NCI-H748 (cell line): ENCODE results near the gene MAP2K6.

Experiments used
- DNase-seq: peaks from one replicate; lab custom pipeline; 2025; ENCODE audit not compliant: unreplicated experiment; lab: John Stamatoyannopoulos, UW

Gene MAP2K6

DNA sequence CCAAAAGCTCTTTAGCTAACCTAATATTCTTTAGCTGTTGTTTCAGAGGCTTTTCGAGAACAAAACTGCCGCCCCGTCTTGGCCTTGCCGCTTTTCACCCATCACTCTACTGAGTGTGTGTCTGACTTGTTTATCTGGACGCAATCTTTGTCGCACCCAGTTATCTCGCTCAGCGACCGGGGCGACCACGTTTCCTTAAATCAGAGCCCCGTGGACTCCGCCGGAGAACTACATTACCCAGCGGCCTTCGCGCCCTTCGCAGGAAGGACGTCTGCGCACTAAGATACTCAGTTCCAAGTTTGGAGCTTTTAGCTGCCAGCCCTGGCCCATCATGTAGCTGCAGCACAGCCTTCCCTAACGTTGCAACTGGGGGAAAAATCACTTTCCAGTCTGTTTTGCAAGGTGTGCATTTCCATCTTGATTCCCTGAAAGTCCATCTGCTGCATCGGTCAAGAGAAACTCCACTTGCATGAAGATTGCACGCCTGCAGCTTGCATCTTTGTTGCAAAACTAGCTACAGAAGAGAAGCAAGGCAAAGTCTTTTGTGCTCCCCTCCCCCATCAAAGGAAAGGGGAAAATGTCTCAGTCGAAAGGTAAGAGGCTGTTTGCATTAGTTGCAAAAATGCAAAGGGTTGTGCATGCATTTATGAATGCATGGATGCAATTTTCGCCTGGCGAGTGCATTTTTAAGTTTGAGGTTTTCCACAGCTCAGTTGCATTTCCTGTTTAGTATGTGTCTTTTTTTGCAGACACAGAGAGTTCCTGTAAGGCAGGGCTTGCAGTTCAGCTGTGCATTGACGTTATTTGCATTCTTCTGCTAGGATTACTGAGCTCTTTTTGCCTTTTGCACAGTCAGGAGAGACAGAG is at the start of gene MAP2K6:
TSS of gene MAP2K6 (plus strand) at position 290 of the 867 bp plus-strand sequence. CDS start at position 578, 288 bp downstream.
- DNase-seq = peak; percentile 83

DNA sequence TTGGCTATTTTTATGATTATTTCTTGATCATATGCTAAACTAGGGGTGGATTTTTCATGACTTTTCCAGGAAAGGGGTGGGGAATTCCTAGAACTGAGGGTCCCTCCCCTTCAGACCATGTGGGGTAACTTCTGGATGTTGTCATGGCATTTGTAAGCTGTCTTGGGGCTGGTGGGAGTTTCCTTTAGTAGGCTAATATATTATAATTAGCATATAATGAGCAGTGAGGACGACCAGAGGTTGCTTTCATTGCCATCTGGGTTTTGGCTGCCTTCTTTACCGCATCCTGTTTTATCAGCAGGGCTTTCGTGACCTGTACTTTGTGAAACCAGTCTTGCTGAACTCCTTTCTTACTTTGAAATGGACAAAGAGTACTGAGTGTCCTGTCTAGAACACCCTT is 47.2 kb upstream of the MAP2K6 start:
- DNase-seq = no peak

DNA sequence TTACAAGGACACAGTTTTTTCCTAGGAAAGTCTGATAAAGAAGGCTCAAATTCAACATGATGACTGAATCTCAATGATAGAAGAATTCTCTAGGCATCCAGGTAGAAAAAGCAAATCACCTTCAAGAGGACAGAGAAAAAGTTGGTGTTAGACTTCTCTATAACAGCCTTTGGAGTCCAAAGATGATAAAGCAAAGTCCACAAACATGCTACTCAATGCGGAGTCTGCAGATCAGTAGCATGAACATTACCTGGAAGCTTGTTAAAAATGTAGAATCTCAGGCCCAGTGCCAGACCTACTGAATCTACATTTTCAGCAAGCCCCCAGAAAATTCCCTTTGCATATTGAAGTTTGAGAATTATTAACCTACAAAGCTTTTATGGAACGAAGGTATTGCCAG is 41.4 kb upstream of the MAP2K6 start:
- no peak for DNase-seq

DNA sequence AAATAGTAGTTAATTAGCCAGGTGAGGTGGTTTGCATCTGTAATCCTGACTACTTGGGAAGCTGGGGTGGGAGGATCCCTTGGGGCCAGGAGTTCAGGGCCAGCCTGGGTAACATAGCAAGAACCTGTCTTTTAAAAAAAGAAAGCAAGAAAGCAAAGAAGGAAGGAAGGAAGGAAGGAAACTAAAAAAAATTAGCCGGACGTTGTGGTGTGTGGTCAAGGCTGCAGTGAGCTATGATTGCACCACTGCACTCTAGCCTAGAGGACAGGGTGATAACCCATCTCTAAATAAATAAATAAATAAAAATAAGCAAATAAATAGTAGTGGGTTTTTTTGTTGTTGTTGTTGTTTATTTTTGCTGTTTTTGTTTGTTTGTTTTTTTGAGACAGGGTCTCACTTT is 39.3 kb upstream of the MAP2K6 start:
- no peak for DNase-seq

DNA sequence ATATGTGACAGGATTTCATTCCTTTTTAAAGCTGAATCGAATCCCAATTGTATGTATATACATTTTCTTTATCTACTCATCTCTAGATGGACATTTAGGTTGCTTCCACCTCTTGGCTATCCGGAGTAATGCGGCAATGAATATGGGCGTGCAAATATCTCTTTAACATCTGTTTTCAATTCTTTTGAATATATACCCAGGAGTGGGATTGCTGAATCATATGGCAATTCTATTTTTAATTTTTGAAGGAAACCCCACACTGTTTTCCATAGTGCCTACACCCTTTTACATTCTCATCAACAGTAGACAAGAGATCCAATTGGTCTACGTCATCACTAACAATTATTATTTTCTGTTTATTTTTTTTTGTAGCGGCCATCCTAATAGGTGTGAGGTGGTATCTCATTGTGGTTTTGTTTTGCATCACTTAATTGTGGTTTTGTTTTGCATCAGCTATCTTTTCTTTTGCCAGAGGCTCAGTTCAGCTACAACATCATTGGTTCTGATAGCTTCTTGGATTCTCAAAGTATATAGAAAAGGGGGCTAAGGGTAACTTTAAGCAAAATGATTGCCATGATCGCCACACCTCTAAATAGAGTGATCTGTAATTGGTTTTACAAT is 25.6 kb upstream of the MAP2K6 start:
- no peak for DNase-seq

DNA sequence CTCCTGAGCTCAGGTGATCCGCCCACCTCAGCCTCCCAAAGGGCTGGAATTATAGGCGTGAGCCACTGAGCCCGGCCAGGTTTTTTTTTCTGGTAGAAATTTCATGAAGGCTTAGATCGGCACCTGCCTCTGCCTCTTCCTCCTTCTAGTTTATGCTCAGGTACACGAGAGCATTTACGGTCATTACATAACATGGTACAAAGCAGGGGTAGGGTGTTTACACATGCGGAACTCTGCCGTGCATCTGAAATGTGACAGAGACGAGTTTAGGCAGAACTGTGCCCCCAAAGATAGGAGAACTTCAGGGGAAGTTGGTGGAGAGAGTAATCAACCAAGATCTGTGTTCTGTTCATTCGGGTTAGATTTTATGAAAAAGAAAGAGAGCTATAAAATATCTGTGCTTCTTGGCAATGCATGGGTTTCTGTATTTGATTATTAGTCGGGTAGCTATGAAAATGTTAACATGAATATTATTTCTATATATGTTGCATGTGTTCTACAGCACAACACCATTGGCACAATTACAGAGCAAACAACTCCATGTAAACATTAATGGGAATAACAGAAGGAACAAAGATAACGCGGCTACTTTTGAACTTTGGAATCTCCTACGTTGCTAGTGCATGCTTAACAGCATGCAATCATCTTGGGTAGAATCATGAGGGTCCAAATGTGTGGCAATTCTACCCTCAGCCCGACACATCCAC is 23.5 kb upstream of the MAP2K6 start:
- peak; percentile 26 for DNase-seq

DNA sequence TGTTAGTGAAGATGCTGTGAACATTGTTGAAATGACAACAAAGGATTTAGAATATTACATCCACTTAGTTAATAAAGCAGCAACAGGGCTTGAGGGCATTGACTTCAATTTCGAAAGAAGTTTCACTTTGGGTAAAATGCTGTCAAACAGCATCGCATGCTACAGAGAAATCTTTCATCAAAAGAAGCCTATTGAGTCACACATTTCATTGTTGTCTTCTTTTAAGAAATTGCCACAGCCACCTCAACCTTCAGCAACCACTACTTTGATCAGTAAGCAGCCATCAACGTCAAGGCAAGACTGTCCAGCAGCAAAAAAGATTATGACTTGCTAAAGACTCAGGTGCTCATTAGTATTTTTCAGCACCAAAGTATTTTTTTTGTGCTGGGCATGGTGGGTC is 13.2 kb upstream of the MAP2K6 start:
- DNase-seq = no peak

DNA sequence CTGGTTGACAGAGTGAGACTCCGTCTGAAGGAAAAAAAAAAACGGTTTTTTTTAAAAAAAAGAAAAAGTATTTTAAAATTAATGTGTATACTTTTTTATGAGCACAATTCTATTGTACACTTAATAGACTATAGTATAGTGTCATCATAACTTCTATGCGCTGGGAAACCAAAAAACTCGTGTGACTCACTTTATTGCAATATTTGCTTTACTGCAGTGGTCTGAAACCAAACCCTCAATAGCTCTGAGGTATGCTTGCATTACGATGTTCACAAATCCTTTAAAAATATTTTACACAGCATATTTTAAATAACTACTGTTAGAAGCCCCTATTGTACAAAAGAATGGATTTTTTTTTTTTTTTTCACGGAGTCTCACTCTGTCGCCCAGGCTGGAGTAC is 12.4 kb upstream of the MAP2K6 start:
- DNase-seq = no peak

DNA sequence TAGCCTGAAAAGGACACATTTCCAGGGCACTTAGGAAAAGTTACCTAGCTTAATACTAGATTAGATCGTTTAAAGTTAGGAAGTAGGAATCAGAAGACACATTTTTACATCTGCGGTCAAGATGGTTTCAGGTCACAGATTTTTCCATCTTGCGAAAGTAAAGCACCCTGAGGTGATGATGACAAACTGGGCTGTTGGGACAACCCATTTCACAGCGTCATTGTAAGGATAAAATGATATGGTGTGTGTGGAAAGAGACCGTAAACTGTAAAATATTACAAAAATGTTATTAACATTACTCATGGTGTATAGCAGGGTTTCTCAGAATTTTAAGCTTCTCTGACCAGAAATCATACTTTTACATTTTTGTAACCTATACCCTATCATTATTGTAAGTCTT is 10.1 kb upstream of the MAP2K6 start:
- no peak for DNase-seq

DNA sequence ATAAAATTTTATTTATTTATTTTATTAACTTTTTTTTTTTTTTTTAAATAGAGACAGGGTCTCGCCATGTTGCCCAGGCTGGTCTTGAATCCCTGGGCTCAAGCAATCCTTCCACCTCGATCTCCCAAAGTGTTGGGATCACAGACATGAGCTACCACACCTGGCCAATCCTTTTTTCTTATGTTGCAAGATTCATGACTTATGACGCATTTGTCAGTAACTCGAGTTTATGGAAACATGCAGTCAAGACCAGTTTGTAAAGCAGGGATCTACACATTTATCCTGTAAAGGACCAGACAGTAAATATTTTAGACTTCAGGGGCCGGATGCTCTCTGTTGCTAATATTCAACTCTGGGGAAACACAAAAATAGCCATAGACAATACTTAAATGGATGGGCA is 9.4 kb upstream of the MAP2K6 start:
- no peak for DNase-seq

DNA sequence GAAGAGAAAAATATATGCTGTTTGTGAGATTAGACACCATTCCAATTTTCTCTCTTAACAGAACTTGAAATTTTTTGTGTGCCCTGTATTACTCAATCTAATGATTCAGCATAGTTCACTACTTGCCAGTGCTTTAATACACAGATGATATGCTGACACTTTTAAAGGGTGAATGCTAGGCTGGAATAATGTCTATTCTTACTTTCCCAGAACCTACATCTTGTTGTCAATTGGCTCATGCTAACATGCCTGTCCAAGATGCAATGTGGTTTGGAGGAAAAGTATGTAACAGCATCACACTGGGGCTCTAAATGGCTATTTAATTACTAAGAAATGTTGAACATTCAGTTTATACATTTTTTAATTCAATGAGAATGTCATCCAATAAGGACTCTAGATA is 7.6 kb upstream of the MAP2K6 start:
- no peak for DNase-seq

DNA sequence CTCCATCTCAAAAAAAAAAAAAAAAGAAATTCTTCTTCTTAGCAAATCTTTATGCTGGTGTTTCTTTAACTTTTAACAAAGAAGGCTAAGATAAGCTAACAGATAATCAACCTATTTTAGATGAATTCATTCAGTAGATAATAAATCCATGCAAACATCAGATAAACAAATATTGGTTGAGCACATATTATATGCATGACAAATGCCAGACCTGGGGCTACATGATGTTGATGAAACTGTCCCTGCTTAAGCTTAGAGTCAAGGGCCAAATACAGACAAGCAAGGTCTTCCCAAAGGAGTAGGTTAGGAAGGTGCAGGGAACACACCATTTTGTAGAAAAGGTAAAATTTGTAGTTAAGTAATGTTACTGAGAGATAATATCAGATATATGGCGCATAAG is 6.7 kb upstream of the MAP2K6 start:
- no peak for DNase-seq

DNA sequence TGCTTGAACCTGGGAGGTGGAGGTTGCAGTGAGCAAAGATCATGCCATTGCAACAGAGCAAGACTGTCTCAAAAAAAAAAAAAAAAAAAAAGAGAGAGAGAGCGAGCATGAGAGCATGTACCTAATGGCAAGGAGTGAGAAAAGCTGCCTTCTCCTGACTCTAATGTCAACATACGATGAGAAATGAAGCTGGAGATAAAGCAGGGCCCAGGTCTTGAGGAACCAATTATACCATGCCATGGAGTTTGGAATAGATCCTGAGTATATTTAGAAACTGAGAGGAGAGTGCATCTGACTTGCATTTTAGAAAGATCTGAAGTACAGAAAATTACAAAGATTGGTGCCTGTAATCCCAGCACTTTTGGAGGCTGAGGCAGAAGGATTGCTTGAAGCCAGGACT is 3.8 kb upstream of the MAP2K6 start:
- no peak for DNase-seq

DNA sequence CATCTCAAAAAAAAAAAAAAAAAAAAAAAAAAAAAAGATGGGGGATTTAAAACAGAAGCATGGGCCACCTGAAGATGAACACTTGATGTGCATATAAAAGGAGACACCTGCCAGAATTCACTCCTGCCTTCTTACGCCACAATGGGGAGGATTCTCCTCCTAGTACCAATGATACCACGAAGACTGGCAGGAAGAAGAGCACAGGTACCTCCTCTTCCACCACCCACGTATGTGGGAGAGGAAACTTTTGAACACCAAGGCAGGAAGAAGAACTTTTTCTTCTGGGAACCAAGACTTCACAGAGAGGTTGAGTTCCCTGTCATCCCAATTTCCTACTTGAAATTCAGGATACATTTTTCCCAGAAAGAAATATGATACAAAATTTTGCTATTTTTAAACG is 2.7 kb upstream of the MAP2K6 start:
- no peak for DNase-seq

DNA sequence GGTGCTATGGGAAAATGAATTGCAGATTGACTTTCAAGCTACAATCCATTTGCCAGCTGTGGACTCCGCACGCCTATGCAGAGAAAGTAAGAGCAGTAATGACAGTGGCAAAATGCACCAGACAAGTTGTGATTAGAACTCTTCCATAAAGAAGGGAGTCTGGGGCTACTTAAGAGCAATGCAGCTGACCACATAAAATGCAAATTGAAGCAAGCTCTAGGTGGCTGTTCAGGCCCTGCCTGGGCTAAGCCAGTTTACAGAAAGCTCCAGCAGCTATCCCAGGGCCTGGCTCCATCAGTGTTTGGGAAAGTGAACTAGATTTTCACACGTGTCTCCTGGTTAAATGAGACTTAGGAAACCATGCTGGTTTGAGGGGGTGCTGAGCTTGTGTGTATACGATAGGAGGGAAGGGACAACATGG is 2.2 kb upstream of the MAP2K6 start:
- no peak for DNase-seq

DNA sequence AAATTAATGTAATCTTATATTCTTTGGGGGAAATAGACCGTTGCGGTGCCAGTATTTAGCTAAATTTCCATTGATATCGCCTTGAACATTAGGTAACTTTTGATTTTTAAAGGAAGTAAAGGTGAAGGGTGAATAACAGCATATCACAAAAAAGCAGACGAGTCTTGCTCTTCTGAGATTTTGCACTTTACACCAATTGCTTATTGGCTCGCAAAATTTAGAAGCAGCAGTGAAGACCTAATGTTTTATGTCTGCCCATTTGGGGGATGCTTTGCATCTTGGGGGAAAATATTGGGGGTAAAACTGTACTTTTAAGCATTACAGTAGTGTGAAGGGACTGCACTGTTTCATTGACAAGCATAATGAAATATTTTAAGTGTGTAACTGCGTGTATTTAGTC is 934 bp downstream of the MAP2K6 start:
- DNase-seq = no peak

DNA sequence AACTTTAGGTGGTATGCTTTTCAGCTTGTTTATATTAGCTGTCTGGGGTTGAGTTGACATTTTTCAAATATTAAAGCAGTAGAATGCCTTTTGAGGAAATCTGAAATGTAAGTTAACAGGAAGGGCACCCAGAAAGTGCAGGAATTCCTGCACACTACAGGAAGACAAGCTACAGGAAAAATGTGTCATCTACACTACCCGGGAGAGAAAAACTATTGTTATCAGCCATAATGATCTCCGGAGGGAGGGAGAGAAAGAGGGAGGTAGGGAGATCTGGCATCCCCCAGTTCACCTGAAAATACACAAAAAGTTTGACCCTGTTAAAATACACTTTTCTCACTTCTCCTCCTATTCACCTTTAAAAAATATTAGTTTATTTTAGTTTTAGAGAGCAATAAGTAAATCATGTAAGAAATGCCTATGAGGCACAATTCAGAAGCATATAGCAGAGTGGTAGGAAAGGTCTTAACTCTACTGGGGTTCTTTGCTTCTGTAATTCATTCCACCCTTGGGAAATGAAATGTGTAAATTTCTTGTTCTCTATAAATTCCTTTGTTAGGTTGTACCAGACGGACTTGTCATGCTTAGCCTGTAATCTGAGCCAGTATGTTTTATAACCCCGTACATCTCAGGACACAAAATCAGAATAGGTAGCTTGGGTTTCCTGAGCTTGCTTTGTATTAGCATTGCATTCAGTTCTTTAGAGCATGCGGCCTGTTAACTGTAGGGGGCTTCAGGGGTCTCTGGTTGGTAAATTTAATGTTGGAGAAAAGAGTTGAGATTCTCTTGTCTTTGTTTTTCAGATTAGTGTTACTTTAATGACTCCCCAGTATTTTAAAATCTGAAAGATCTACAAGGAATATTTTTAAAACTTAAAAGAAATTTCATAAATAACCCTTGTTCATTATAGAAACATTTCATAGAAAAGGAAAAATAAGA is 3.3 kb downstream of the MAP2K6 start:
- DNase-seq = no peak

DNA sequence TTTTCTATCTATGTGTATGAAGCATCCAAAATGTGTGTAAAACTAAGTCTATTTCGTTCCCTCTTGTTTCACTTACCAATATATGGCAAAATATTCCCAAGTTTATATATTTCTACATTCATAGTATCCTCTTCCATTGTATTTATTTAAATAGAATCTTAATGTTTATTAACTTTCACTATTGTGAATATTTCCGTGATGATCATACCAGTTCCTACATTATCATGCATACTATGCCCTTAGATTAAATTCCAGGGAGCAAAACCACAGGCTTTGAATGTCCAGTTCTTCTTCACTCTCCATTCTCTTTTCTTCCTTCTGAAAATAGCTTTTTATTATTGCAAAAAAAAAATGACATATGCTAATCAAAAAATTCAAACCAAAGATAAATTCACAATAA is 4.0 kb downstream of the MAP2K6 start:
- DNase-seq = no peak

DNA sequence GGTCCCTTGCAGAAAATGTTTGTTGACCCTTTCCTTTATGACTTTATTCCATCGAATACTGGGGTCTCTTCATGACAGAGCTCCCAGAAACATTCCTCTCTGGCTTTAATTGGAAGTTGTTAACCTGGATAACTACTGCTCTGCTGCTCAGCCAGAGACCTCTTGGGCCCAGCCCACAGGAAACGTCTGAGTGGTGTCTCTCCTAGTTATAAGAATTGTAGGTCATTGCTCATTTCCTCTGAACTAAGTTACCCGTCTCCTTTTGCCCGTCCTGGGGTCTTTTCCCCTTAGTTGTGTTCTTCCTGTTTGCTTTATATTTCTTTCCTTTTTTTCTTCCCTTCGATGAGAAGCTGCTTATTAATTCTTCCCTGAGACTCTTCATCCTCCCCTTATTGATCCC is 9.0 kb downstream of the MAP2K6 start:
- DNase-seq = no peak

DNA sequence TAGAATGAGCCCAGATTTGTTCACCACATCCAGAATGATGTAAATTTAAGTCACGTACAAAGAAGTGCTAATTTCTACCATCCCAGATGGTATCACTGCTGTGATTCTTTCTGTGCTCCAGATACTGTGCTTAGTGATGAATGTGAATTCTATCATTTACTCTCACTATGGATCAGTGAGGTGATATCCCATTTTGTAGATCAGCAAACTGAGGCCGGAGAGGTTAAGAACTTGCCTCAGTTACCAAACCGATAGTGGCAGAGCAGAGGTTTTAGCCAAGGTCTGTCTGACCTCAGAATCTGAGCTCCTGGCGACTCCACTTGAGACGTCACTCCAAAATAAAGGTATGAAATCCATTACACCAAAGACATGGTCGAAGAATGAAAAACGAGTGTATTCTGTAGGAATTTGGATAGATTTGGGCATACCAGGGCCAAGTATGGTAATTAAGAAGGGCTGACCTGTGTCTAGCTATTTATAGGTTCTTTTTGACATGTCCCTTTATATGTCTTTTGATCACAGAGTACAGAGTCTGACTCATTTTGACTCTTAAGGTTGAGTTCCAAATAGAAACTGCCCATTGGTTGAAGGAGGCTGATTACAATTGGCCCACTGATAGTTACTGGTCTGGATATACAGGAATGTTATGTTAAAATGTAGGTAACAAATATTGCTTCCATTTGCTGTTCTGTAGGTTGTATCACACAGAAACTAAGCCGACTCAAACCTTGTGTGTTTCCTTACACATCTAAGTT is 10.0 kb downstream of the MAP2K6 start:
- no peak for DNase-seq
